ENCODE results near the gene EPAS1. TPM values are rescaled to one million over a fixed set of nuclear protein-coding genes. Genes with fewer than 3 reads are reported as not detected.
A peak's percentile ranks its signal among the peaks of the same experiment; 100 is the strongest.

Gene EPAS1
- total RNA-seq, 1 experiment from 2014 or later, result 43.2 TPM

DNA sequence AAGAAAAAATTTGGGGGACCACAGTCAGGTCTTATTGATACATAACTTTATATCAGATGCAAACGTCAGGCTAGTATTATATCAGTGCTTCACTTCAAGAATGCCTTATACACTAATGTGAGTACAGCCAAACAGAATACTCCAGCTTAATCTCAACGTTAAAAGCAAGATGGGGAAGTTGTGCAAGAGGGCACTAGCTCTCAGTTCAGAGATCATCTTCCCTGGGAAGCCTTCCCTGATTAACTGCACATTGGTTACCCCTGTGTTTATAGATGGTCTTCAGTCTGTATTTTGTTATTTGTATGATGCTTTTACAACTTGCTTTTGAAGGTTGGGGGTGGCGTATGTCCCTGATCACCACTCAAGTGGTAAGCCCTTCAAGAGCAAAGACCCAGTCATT, 11.4 kb downstream of the EPAS1 start:
- intact Hi-C loops (cut with micrococcal nuclease), result loop anchor here (5.0 kb wide), 1 partner anchor 99 kb away; no protein-coding TSS in a partner anchor
- no peak overlapping the region for H2AFZ ChIP-seq (ENCODE audit: low read length)
- H3K36me3 ChIP-seq (ENCODE audit: low read depth, low read length), result 0 out of 2 replicates have a peak, but pooled peaks cover 5% of the 10 kb centered on the region
- no peak for TF ChIP-seq EZH2 (IDR thresholded peaks at IDR 0.05; ENCODE audit: low read length, unreplicated experiment)
- TF ChIP-seq, protein P1, sequence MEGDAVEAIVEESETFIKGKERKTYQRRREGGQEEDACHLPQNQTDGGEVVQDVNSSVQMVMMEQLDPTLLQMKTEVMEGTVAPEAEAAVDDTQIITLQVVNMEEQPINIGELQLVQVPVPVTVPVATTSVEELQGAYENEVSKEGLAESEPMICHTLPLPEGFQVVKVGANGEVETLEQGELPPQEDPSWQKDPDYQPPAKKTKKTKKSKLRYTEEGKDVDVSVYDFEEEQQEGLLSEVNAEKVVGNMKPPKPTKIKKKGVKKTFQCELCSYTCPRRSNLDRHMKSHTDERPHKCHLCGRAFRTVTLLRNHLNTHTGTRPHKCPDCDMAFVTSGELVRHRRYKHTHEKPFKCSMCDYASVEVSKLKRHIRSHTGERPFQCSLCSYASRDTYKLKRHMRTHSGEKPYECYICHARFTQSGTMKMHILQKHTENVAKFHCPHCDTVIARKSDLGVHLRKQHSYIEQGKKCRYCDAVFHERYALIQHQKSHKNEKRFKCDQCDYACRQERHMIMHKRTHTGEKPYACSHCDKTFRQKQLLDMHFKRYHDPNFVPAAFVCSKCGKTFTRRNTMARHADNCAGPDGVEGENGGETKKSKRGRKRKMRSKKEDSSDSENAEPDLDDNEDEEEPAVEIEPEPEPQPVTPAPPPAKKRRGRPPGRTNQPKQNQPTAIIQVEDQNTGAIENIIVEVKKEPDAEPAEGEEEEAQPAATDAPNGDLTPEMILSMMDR (conservative IDR thresholded peaks at IDR 0.05; ENCODE audit: low read depth, low read length), result no peak
- TF ChIP-seq EZH2phosphoT487 (IDR thresholded peaks at IDR 0.05; ENCODE audit: borderline replicate concordance, low read length), result no peak
- no peak overlapping the region for H3K4me3 ChIP-seq (ENCODE audit: low read length)
- H3F3A ChIP-seq (ENCODE audit: low read length, unreplicated experiment), result peaks cover 6% of the 10 kb centered on the region
- no peaks in the 10 kb centered on the region for H3K27me3 ChIP-seq (ENCODE audit: low read length)
- DNase-seq (no peak), ATAC-seq (no peak)
- ChIA-PET CTCF (interaction anchor here (0.7 kb wide), 1 partner anchor 316 kb away, joined by 3 read pairs; no protein-coding TSS in a partner anchor), POLR2A (ENCODE audit: unreplicated experiment) (interaction anchor here (0.7 kb wide), 1 partner anchor 31 kb away, joined by 30 read pairs; no protein-coding TSS in a partner anchor)
- 0 out of 2 replicates have a peak overlapping the region, but pooled peaks have one; percentile 72 for H3K4me2 ChIP-seq (ENCODE audit: low read length)
- BruUV-seq (replicated peaks), result no TSS peak
- H3K4me1 ChIP-seq (ENCODE audit: insufficient read depth, low read length), result peaks cover 80% of the 10 kb centered on the region
- peaks cover 89% of the 10 kb centered on the region for H3K79me2 ChIP-seq (ENCODE audit: low read length)
- no peaks in the 10 kb centered on the region for H3K9me3 ChIP-seq (ENCODE audit: low read length)
- no peak overlapping the region for H3K27ac ChIP-seq (ENCODE audit: low read length)
- H3K9ac ChIP-seq (ENCODE audit: low read length), result no peak overlapping the region
- no peaks in the 10 kb centered on the region for H3K9me2 ChIP-seq (replicated peaks; ENCODE audit: low read length)
- no peaks in the 10 kb centered on the region for H4K20me1 ChIP-seq (ENCODE audit: low read length)

DNA sequence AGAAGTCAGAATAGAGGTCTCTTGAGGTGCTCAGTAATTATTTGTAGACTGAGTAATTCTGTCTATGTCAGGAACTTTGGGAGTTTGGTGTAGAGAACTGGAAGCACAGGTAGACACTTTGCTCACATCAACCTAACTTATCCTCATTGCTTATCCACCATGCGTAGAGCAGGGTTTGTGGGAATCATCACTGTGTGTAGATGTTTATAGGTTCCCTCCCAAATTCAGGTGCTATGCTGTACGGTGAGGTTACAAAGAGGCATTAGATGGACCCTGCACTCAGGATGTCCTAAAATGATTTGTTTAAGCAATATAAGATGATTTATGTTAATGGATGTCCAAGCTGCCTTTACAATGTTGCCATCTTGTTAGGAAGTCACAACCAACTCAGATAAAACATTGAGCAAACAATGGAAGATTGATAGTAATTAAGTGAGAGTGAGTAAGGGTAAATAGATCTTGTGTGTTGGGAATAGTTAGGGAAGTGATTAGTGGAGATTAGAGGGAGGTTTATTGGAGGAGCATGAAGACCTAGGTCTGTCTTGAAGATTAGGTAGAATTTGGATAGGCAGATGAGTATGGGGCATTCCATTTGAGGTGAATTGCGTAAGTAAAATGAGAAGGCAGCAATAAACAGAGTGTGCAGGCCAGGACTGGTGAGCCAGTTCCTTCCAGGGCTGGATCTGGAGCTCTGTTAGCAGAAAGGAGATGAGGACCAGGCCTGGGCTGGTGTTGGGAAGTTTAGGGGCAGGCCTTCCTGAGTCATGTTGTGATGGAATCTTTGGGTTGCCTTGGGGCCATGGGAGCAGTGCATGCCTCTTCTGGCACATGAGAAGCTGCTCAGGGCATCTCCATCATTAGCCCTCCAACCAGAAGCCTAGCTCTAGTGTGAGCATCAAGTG, 12.1 kb downstream of the EPAS1 start:
- no TSS peak for BruUV-seq (replicated peaks)
- Histone ChIP-seq H3K4me1 (ENCODE audit: insufficient read depth, low read length) (peaks cover 77% of the 10 kb centered on the region), H3K4me3 (ENCODE audit: low read length) (no peak overlapping the region), H3K9me3 (ENCODE audit: low read length) (no peaks in the 10 kb centered on the region), H3F3A (ENCODE audit: low read length, unreplicated experiment) (peaks cover 6% of the 10 kb centered on the region), H3K4me2 (ENCODE audit: low read length) (no peak overlapping the region), H3K79me2 (ENCODE audit: low read length) (peaks cover 90% of the 10 kb centered on the region), H3K9me2 (replicated peaks; ENCODE audit: low read length) (no peaks in the 10 kb centered on the region), H4K20me1 (ENCODE audit: low read length) (no peaks in the 10 kb centered on the region), H3K9ac (ENCODE audit: low read length) (no peak overlapping the region), H3K27ac (ENCODE audit: low read length) (no peak overlapping the region), H3K36me3 (ENCODE audit: low read depth, low read length) (0 out of 2 replicates have a peak, but pooled peaks cover 7% of the 10 kb centered on the region), H3K27me3 (ENCODE audit: low read length) (no peaks in the 10 kb centered on the region), H2AFZ (ENCODE audit: low read length) (no peak overlapping the region)
- ATAC-seq, result no peak
- CTCF ChIA-PET, result no interaction called here
- POLR2A ChIA-PET (ENCODE audit: unreplicated experiment), result interaction anchor here (0.5 to 0.7 kb wide), 2 partner anchors 11 to 30 kb away, joined by 3 to 30 read pairs; no protein-coding TSS in a partner anchor
- peak; percentile 40 for DNase-seq
- TF ChIP-seq EZH2phosphoT487 (IDR thresholded peaks at IDR 0.05; ENCODE audit: borderline replicate concordance, low read length) (no peak), EZH2 (IDR thresholded peaks at IDR 0.05; ENCODE audit: low read length, unreplicated experiment) (no peak)
- TF ChIP-seq, protein P1 (conservative IDR thresholded peaks at IDR 0.05; ENCODE audit: low read depth, low read length), result no peak
- intact Hi-C loops (cut with micrococcal nuclease), result loop anchor here (5.0 kb wide), 1 partner anchor 98 kb away; no protein-coding TSS in a partner anchor
